Measurements from ENCODE around the gene E2F4. TPM values are rescaled to one million over a fixed set of nuclear protein-coding genes. Genes with fewer than 3 reads are reported as not detected.
A peak's percentile ranks its signal among the peaks of the same experiment; 100 is the strongest.

The E2F4 gene
- total and polyA plus RNA-seq, 9 of the 15 experiments (the other 6 are each of a cell fraction or from before 2014, with no cell fraction given), result 9.7 to 139 (median 106) TPM

DNA sequence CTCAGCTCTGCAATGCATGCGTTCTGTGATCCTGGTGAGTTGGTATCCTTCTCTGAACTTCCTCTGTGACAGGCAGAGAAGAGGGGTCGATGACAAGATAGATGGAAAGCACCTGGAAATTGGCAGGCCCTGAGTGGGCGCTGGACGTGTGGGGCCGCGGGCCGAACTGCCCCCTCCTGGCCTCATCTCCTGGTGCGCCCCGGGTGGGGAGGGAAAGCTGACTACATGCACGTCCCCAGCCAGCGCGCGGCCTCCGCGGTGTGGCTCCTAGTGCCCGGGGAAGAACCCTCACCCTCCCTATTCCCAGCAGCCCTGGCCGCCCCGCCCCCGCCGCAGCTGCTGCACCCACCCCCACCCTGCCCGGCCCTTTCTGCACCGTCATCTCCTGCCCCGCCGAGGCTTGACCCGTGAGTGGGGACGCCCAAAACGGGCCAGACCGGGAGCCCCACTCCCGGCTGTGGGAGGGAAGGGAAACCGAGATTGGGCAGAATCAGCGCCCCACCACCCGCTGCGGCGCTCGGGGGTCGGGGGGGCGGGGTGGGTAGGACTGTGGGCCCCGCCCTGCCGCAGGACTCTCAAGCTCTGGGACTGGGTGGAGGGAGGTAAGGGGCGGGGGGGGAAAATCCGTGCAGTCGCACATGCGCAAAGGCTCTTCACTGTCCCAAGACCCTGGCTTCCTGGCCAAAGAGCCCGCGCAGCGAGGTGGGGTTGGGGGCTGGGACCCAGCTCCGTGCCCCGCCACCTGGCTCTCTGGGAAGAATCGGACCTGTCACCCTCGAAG lies 21.6 kb upstream of the E2F4 start, which contains the start of gene NOL3 (continued):
- no peak for TF ChIP-seq ZNF584 (CRISPR knock-in tag; IDR thresholded peaks at IDR 0.05; ENCODE audit: low read depth)
- TF ChIP-seq ZKSCAN3 (CRISPR knock-in tag; IDR thresholded peaks at IDR 0.05), result no peak
- TF ChIP-seq MEIS2 (IDR thresholded peaks at IDR 0.05; ENCODE audit: partially characterized antibody), result peak; percentile 49
- TF ChIP-seq PRMT5 (CRISPR knock-in tag; IDR thresholded peaks at IDR 0.05), result no peak
- TF ChIP-seq, protein P1, sequence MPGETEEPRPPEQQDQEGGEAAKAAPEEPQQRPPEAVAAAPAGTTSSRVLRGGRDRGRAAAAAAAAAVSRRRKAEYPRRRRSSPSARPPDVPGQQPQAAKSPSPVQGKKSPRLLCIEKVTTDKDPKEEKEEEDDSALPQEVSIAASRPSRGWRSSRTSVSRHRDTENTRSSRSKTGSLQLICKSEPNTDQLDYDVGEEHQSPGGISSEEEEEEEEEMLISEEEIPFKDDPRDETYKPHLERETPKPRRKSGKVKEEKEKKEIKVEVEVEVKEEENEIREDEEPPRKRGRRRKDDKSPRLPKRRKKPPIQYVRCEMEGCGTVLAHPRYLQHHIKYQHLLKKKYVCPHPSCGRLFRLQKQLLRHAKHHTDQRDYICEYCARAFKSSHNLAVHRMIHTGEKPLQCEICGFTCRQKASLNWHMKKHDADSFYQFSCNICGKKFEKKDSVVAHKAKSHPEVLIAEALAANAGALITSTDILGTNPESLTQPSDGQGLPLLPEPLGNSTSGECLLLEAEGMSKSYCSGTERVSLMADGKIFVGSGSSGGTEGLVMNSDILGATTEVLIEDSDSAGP (CRISPR knock-in tag; IDR thresholded peaks at IDR 0.05), result no peak
- TF ChIP-seq CREM (IDR thresholded peaks at IDR 0.05; ENCODE audit: low read depth), result no peak; the same call in 1 of the 2 replicates
- TF ChIP-seq POLR2G (IDR thresholded peaks at IDR 0.05; ENCODE audit: low read depth, low read length), result peak; percentile 82
- 0 out of 2 replicates have a peak, but pooled peaks have one; percentile 2 for TF ChIP-seq ETV1 (tag; conservative IDR thresholded peaks at IDR 0.05; ENCODE audit: low read depth)
- peak; percentile 91 to 92 for TF ChIP-seq NRF1 (conservative IDR thresholded peaks at IDR 0.05 in 1 of 2, IDR thresholded peaks at IDR 0.05 in 1 of 2)
- TF ChIP-seq ZEB2 (IDR thresholded peaks at IDR 0.05), result 0 out of 2 replicates have a peak, but pooled peaks have one; percentile 19
- no peak for TF ChIP-seq ZZZ3 (IDR thresholded peaks at IDR 0.05)
- TF ChIP-seq KDM1A (IDR thresholded peaks at IDR 0.05), result peak; percentile 84 to 91
- TF ChIP-seq ZFX (CRISPR knock-in tag; IDR thresholded peaks at IDR 0.05), result peak; percentile 74
- no peak for TF ChIP-seq TCF7L2 (IDR thresholded peaks at IDR 0.05; ENCODE audit: low read depth, low read length)
- peak; percentile 25; the same call in 1 of the 2 replicates for TF ChIP-seq FOSL1 (tag; conservative IDR thresholded peaks at IDR 0.05)
- TF ChIP-seq PPARD (CRISPR knock-in tag; IDR thresholded peaks at IDR 0.05), result no peak
- TF ChIP-seq SIN3A (IDR thresholded peaks at IDR 0.05; ENCODE audit: borderline replicate concordance in 2 of 2, control insufficient read depth in 1 of 2, low read depth in 2 of 2, low read length in 2 of 2), result 0 out of 4 replicates have a peak, but pooled peaks have one; percentile 22 to 51
